A673 (cell line): ENCODE measurements around the gene FGFR2. TPM values are rescaled to one million over a fixed set of nuclear protein-coding genes. Genes with fewer than 3 reads are reported as not detected.
"Not testable (repeated sequence)": the region's sequence is repeated elsewhere in the genome, so short reads cannot be mapped to it uniquely, and the experiment has no call there.

Source experiments
- BruUV-seq: library from RNA; stranded (reverse); fragments of 400-500 nt; replicated peaks from 2 replicates; lab custom pipeline; 2021; lab: Mats Ljungman, UMichigan
- CTCF ChIA-PET: fragments of 300-600 bp; sonication (Branson Sonifier 250); formaldehyde crosslinking; loops from one replicate; lab custom pipeline; 2022; ENCODE audit warnings: antibody characterized with exemption; lab: Charles Lee
- POLR2A ChIA-PET: fragments of 300-600 bp; sonication (Branson Sonifier 250); formaldehyde crosslinking; loops from one replicate; lab custom pipeline; 2022; ENCODE audit warnings: antibody characterized with exemption; ENCODE audit not compliant: low non-redundant PET; lab: Charles Lee
- DNase-seq: peaks from one replicate; pipeline ENCODE4 v3.0.0-alpha.2; 2015; ENCODE audit warnings: low spot score
- H3K27ac ChIP-seq: fragments of 200-600 bp; sonication (generic); 2 replicates; pipeline ENCODE4 v1.5.1; 2016; ENCODE audit warnings: mixed run types, low read depth, mild to moderate bottlenecking, mixed read lengths, antibody characterized with exemption, low read length; ENCODE audit not compliant: poor library complexity, severe bottlenecking
- H3K27me3 ChIP-seq: fragments of 200-600 bp; sonication (generic); replicated peaks from 2 replicates; pipeline ENCODE4 v1.6.1; 2017; ENCODE audit warnings: mixed run types, low read depth, mild to moderate bottlenecking, mixed read lengths, antibody characterized with exemption, low read length; ENCODE audit not compliant: insufficient read depth, poor library complexity
- H3K36me3 ChIP-seq: fragments of 200-600 bp; sonication (generic); 2 replicates; pipeline ENCODE4 v1.6.1; 2016; ENCODE audit warnings: mixed run types, mild to moderate bottlenecking, mixed read lengths, antibody characterized with exemption, low read length; ENCODE audit not compliant: insufficient read depth, poor library complexity, severe bottlenecking
- H3K4me1 ChIP-seq: fragments of 200-600 bp; sonication (generic); 2 replicates; pipeline ENCODE4 v1.6.1; 2017; ENCODE audit warnings: mixed run types, mild to moderate bottlenecking, mixed read lengths, antibody characterized with exemption, low read length; ENCODE audit not compliant: insufficient read depth, poor library complexity, severe bottlenecking
- H3K4me3 ChIP-seq: fragments of 200-600 bp; sonication (generic); 2 replicates; pipeline ENCODE4 v1.5.1; 2016; ENCODE audit warnings: low read depth, mixed run types, mild to moderate bottlenecking, mixed read lengths, low read length; ENCODE audit not compliant: poor library complexity, severe bottlenecking
- H3K9me3 ChIP-seq: fragments of 200-600 bp; sonication (generic); 2 replicates; pipeline ENCODE4 v1.6.1; 2016; ENCODE audit warnings: mixed run types, low read depth, mild to moderate bottlenecking, mixed read lengths, antibody characterized with exemption, low read length; ENCODE audit not compliant: poor library complexity, severe bottlenecking
- EZH2 ChIP-seq: fragments of 200-600 bp; sonication (generic); IDR thresholded peaks from 2 replicates; pipeline ENCODE4 v1.6.1; 2017; ENCODE audit warnings: borderline replicate concordance, low read depth, mild to moderate bottlenecking, mixed read lengths, antibody characterized with exemption, low read length; ENCODE audit not compliant: poor library complexity, severe bottlenecking
- intact Hi-C: fragments of 100-400 bp; cut with micrococcal nuclease; formaldehyde crosslinking; loops from one replicate; pipeline ENCODE4 v1.10.0; 2022; ENCODE audit not compliant: unreplicated experiment
- total RNA-seq: library from RNA; stranded (reverse); gene quantifications from 2 replicates; pipeline ENCODE4 v1.2.3, GENCODE V29; 2021
- TF ChIP-seq, protein P1 (sequence below): fragments of 300-800, 200-600 bp; sonication (generic); conservative IDR thresholded peaks from 2 replicates; pipeline ENCODE4 v1.5.1; 2017; ENCODE audit warnings: low read depth, mild to moderate bottlenecking, antibody characterized with exemption, low read length, moderate library complexity, mixed read lengths

FGFR2 gene
- total RNA-seq, 1 experiment from 2014 or later: 0.60 TPM

DNA sequence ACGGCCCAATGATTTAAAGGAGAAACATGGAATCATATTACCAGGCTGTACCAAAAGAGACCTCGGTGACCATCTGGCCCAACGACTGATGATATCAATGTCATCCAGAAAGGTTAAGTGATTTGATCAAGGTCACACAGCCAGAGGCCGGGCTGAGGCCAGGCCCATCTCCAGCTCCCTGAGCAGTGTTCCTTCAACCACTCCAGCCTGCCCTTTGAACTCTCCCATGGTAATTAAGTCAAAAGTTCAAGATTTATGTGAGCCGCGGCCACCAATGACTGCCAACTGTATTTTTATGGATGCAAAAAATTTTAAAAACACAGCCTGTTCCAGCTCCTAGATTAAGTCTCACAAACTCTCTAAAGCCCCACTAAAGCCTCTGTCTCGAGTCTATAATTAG, 41.8 kb downstream of the FGFR2 start:
- intact Hi-C loops: no loop called here
- no TSS peak for BruUV-seq
- TF ChIP-seq, protein P1, sequence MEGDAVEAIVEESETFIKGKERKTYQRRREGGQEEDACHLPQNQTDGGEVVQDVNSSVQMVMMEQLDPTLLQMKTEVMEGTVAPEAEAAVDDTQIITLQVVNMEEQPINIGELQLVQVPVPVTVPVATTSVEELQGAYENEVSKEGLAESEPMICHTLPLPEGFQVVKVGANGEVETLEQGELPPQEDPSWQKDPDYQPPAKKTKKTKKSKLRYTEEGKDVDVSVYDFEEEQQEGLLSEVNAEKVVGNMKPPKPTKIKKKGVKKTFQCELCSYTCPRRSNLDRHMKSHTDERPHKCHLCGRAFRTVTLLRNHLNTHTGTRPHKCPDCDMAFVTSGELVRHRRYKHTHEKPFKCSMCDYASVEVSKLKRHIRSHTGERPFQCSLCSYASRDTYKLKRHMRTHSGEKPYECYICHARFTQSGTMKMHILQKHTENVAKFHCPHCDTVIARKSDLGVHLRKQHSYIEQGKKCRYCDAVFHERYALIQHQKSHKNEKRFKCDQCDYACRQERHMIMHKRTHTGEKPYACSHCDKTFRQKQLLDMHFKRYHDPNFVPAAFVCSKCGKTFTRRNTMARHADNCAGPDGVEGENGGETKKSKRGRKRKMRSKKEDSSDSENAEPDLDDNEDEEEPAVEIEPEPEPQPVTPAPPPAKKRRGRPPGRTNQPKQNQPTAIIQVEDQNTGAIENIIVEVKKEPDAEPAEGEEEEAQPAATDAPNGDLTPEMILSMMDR: no peak
- no peak for TF ChIP-seq EZH2
- H3K36me3 ChIP-seq: no peaks in the 10 kb centered on the region
- POLR2A ChIA-PET: interaction anchor here (0.6 kb wide), 1 partner anchor 44 kb away, joined by 5 read pairs; no protein-coding TSS in a partner anchor
- CTCF ChIA-PET: no interaction called here
- no peak for DNase-seq
- peaks cover 24% of the 10 kb centered on the region for H3K27me3 ChIP-seq
- H3K4me1 ChIP-seq: no peaks in the 10 kb centered on the region
- H3K27ac ChIP-seq: no peak overlapping the region
- H3K9me3 ChIP-seq: no peaks in the 10 kb centered on the region
- H3K4me3 ChIP-seq: no peak overlapping the region

DNA sequence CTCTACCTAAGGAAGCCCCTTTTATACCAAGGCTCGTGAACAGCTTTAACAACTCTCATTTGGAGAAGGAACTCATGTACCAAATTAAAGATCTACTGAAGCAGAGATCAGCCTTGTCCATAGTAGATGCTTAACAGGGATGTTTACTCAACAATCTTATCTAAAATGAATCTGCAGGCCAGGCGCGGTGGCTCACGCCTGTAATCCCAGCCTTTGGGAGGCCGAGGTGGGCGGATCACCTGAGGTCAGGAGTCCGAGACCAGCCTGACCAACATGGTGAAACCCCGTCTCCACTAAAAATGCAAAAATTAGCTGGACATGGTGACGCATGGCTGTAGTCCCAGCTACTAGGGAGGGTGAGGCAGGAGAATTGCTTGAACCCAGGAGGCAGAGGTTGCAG, 43.3 kb downstream of the FGFR2 start:
- H3K4me1 ChIP-seq, H3K36me3 ChIP-seq, intact Hi-C loops, H3K27ac ChIP-seq, CTCF ChIA-PET, DNase-seq, H3K4me3 ChIP-seq, BruUV-seq, H3K9me3 ChIP-seq, POLR2A ChIA-PET: not testable (repeated sequence)
- H3K27me3 ChIP-seq: peaks cover 24% of the 10 kb centered on the region

DNA sequence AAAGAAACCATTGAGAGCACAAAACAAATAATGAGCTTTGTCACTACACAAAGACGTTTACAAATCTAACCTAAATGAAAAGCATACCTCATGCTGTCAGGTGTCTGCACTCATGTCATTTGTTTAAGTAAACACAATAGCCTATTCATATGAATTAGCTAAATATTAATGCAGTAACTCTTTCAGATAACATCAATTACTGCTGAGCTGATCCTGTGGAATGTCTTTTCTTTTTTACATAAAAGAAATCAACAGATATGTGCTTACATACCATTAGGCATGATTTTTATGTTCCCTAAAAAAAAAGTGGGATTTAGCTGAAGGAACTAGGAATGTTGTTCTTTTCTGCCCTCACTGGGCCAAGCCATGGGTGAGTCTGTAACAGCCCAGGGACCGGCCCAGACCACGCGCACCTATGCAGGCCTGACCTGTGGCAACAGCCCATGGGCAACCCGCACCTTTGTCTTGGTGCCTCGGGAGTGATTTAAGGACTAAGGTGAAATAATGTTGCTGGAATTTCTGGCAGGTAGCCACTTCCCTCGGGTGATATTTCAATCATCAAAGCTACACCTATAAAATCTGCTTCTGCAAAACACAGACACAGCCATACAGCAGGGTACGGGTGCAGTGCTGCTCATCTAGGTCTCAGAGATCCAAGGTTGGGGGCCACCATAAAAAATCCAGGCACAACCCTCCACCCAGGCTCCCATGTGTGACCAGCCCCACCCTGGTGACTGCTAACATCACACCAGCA, 44.6 kb downstream of the FGFR2 start:
- ChIA-PET CTCF (no interaction called here), POLR2A (no interaction called here)
- Histone ChIP-seq H3K36me3 (no peaks in the 10 kb centered on the region), H3K9me3 (no peaks in the 10 kb centered on the region), H3K4me1 (no peaks in the 10 kb centered on the region), H3K4me3 (no peak overlapping the region), H3K27ac (no peak overlapping the region), H3K27me3 (peaks cover 21% of the 10 kb centered on the region)
- TF ChIP-seq, protein P1: no peak
- TF ChIP-seq EZH2: no peak
- no TSS peak for BruUV-seq
- intact Hi-C loops: no loop called here
- DNase-seq: no peak

DNA sequence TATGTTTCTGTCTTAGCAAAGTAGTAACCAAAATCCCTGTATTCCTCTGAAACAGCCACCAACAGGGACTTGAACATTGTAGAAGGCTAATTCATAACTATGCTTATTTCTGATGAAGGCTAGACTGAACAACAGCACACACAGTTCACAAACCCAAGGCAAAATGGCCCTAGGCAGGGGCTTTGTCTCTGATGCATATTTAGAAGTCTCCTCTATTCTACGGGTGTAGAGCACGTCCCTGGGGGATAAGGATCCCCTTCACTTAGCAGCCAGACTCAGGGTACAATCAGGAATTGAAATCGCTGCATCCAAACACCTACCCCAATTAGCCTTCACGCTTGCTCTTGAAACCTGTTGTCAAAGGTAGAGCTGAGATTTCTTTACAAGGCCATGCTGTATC, 45.5 kb downstream of the FGFR2 start:
- Histone ChIP-seq H3K9me3 (no peaks in the 10 kb centered on the region), H3K4me1 (no peaks in the 10 kb centered on the region), H3K27me3 (peaks cover 14% of the 10 kb centered on the region), H3K4me3 (no peak overlapping the region), H3K27ac (no peak overlapping the region), H3K36me3 (no peaks in the 10 kb centered on the region)
- DNase-seq: no peak
- no peak for TF ChIP-seq EZH2
- TF ChIP-seq, protein P1: no peak
- CTCF ChIA-PET: no interaction called here
- BruUV-seq: no TSS peak
- POLR2A ChIA-PET: no interaction called here
- intact Hi-C loops: no loop called here
